GM19467 (cell line): ENCODE results near the gene MICOS13.
"Not testable (repeated sequence)": the region's sequence is repeated elsewhere in the genome, so short reads cannot be mapped to it uniquely, and the experiment has no call there.

Source experiments
- ATAC-seq: cut with Tn5 transposase; IDR thresholded peaks from one replicate; pipeline ENCODE4 v1.9.1; 2021; ENCODE audit warnings: mild to moderate bottlenecking, moderate library complexity; ENCODE audit not compliant: unreplicated experiment

The MICOS13 gene

DNA sequence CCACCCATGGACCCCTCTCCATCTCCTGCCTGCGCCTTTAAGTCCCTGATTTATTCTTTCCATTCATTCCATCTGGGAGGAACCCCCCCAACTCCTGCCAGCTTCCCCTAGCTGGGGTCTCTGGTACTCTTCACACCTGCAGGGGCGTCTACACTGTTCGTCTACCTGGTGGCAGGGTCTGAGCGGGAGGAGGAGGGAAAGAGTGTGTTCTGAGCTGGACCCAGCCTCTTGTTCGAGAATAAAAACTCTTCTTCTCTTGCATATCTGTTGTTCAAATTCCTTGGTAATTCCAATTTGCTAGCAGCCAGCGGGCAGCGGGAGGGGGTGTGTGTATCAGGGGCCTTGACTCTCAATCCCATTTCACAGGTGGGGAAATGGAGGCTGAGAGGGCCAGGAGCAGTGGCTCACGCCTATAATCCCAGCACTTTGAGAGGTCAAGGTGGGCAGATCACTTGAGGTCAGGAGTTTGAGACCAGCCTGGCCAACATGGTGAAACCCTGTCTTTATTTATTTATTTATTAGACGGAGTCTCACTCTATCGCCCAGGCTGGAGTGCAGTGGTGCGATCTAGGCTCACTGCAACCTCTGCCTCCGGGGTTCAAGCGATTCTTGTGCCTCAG lies 8.1 kb upstream of the MICOS13 start:
- ATAC-seq, result not testable (repeated sequence)

DNA sequence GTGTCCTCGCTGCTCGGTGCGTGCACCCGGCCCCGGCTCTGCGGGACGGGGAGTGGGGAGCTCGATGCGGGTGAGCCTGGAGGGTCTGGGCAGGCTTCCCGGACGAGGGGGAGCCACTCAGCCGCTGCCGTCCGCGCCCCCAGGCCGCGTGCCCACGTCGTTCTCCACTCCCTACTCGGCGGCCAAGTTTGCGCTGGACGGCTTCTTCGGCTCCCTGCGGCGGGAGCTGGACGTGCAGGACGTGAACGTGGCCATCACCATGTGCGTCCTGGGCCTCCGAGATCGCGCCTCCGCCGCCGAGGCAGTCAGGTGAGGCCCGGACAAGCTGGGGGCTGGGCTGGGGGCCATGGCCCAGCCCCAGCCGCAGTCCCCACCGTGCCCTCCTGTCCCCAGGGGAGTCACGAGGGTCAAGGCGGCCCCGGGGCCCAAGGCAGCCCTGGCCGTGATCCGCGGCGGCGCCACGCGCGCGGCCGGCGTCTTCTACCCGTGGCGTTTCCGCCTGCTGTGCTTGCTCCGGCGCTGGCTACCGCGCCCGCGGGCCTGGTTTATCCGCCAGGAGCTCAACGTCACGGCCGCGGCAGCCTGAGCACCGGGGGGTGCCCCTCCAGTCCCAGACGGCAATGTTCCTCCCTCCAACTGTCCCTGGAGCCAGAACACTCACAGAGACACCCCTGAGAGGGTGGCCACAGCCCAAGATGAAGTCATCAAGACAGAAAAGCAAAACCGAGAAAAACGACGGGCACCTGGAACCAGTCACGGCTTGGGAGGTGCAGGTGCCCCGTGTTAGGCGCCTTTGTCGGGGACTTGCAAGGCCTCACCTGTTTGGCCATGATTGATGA lies 7.3 kb upstream of the MICOS13 start:
- ATAC-seq, result no peak

DNA sequence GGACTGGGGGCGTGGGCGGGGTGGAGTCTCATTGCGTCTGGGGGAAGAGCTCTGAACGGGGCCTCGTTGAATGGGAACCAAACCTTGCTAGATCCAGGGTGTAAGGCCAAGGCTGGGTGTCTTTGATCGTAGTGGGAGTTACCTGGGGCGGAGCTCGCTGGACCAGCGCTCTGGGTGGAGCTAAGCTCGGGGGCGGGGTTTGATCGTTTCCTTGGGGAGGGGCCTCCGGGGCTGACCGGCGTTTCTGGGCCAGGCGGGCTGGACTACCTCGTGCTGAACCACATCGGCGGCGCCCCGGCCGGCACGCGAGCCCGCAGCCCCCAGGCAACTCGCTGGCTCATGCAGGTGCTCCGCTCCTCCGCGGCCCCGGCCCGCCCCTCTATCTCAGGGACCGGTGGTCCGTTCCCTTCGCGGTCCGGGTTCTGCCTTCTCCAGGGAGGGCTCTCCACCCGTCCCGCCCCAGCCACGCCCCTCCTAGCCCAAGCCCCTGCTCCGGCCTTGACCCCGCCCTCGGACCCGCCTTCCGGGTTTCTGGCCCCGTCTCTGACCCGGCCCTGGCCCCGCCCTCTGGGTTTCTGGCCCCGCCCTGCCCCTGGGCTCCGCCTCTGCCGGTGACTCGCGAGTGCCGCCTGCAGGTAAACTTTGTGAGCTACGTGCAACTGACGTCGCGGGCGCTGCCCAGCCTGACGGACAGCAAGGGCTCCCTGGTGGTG lies 6.5 kb upstream of the MICOS13 start:
- peak; percentile 36 for ATAC-seq

- ATAC-seq, result no peak
These were observed 6.0 kb upstream of the MICOS13 start for GRCh38 chr19:5686326-5686646.

DNA sequence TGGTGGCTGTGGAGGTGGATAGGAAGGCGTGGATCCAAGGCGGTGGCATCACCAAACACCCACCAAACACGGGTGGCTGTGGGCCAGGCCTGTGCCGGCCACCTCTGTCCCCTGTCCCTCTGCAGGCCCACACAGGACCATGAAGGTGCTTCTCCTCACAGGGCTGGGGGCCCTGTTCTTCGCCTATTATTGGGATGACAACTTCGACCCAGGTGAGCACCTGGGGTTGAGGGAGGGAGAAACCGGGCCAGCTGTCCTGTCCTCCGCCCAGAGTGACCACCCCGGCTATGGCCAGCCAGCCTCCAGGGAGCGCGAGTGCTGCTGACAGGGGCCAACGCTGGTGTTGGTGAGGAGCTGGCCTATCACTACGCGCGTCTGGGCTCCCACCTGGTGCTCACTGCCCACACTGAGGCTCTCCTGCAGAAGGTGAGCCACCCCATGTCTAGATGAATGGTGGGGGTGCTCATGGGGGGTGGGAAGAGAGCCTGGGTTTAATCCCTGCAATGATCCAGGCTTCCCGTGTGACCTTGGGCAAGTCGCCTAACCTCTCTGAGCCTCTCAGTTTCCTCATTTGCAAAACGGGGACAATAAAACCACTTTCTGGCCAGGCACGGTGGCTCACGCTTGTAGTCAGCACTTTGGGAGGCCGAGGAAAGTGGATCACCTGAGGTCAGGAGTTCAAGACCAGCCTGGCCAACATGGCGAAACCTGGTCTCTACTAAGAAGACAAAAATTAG lies 4.5 kb upstream of the MICOS13 start:
- ATAC-seq, result no peak

DNA sequence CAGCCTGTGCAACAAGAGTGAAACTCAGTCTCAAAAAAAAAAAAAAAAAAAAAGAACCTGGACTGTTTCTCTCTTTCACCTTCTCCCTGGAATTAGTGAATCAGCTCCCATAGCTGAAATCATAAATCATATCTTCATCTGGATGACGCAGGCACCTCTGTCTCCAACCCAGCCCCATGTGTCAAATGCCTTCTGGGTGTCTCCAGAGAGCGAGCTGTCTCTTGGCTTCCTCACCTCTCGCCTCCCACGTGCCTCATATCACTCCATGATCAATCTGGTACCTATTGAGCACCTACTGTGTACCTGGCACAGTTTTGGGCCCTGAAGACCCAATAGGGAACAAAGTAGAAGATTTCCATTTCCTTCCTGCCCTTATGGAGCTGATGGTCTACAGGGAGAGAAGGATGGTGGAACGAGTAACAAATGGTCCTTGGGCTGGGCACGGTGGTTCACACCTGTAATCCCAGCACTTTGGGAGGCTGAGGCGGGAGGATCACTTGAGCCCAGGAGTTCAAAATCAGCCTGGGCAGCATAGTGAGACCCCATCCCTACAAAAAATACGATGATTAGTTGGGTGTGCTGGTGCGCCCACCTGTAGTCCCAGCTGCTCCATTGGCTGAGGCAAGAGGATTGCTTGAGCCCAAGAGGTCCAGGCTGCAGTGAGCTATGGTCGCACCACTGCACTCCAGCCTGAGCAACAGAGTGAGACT lies 3.0 kb upstream of the MICOS13 start:
- no peak for ATAC-seq

GRCh38 chr19:5682107-5682482 lies 1.8 kb upstream of the MICOS13 start:
- no peak for ATAC-seq

DNA sequence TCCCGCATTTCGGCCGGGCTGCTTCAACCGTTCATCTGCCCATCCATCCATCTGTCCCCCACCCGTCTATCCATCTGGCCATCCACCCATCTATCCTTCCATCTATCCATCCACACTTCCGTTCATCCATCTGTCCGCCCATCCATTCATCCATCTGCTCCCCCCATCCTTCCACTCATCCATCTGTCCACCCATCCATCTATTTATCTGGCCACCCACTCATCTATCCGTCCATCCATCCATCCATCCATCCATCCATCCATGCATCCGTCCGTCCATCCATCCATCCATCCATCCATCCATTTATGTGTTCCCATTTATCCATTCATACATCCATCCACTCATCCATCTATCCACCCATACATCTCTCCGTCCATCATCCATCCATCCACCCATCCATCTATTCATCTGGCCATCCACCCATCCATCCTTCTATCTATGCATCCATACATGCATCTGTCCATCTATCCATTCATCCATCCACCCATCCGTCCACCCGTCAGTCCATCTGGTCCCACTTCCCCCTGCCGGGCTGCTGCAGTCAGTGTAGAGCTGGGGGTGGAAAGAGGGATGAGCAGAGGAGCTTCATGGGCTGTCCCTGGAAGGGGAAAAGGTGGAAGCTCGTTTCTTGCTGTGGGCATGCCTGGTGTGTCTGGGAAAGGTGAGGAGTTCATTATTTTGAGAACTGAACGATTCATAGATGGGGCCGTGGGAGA lies 1.2 kb upstream of the MICOS13 start:
- ATAC-seq, result no peak

- ATAC-seq, result no peak
These were observed 256 bp downstream of the MICOS13 start for GRCh38 chr19:5680084-5680436.

DNA sequence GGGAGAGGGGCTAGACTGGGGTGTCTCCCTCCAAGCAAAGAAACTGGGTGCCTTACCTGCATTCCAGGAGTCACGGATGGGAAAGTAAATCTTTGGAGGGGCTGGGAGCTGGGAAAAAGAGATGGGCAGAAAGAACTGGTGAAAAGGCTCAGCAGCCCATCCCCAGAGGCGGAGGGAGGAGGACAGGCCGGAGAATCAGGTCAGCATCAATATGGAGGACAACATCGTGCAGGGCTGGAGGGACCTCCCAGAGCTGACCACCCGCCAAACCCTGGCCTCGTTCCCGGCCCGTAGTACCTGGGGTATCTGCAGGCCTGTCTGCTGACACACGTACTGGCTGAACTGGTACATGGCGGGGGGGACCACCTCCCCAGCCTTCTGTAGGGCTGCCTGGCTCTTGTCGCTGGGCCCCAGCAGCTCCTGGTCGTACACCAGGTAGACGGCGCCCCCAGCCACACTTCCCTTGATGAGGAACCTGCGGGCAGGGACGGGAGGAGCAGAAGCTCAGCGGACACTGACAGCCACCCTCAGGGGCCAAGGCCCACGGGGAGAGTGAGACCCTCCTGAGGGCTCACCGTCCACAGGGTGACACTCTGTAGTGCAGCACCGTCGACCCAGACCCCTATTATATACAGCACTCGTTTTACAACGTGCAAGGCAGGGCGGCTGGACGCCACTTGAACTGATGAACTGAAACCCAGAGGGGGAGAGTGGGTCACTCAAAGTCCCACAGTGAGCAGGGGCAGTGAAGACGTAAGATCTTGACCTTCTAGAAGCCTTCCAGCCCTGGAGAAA lies 830 bp downstream of the MICOS13 start:
- ATAC-seq, result no peak

- no peak for ATAC-seq
These were observed 2.1 kb downstream of the MICOS13 start for GRCh38 chr19:5678071-5678718.

GRCh38 chr19:5677580-5677979 lies 2.7 kb downstream of the MICOS13 start:
- no peak for ATAC-seq

DNA sequence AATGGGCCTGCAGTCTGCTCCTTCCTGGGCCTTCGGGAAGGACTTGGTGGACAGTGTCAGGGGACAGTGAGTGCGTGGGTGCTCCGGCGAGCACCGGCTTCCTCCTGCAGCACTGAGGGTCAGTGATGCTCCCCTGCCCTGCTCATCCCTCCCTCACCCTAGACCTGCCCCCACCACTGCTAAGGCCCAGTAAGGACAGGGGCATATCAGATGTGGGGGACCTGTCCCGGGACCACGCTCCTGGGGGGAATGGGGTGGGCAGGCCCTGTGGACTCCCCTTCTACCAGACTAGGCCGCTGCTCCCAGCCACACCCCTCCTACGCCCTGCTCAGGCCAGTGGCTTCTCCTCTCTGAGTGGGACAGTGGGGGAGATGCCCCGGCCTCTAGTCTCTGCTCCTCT lies 3.2 kb downstream of the MICOS13 start:
- no peak for ATAC-seq

DNA sequence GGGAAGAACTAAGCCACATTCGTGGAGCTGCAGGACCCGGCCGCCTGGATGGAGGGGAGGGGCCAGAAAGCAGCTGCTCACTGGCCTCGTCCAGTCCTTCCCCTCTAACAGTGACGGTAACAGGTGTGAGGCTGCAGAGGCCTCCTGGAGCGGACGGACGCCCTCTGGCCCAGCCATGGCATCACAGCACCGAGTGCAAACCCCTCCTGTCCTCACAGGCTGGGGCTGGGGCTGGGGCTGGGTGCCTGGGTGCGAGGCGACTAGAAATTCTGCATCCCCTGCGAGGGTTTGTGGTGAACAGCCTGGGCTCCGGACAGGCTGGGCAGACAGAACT lies 3.6 kb downstream of the MICOS13 start:
- no peak for ATAC-seq

- no peak for ATAC-seq
These were observed 4.1 kb downstream of the MICOS13 start for GRCh38 chr19:5676105-5676771.

- no peak for ATAC-seq
These were observed 5.6 kb downstream of the MICOS13 start for GRCh38 chr19:5674714-5675113.

DNA sequence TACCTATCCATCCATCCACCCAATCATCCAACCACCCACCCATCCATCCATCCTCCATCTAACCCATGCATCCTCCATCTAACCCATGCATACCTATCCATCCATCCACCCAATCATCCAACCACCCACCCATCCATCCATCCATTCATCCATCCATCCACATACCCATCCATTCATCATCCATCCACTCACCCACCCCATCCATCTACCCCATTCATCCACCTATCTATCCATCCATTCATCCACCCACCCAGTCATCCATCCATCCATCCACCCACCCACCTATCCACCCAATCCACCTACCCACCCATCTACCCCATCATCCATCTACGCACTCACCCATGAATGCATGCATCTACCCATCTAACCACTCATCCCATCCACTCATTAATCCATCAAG lies 6.6 kb downstream of the MICOS13 start:
- no peak for ATAC-seq

- ATAC-seq, result no peak
These were observed 7.4 kb downstream of the MICOS13 start for GRCh38 chr19:5672708-5673459.
